Measurements from ENCODE around the gene SNAP47. TPM values are rescaled to one million over a fixed set of nuclear protein-coding genes. Genes with fewer than 3 reads are reported as not detected.

Gene SNAP47
- total RNA-seq, 1 donor from 2014 or later, result 52.8 TPM

- no peak for TF ChIP-seq EZH2phosphoT487 (IDR thresholded peaks at IDR 0.05)
- TF ChIP-seq CTCF (IDR thresholded peaks at IDR 0.05), result no peak
- no peak for TF ChIP-seq EZH2 (IDR thresholded peaks at IDR 0.05)
- no peaks in the 10 kb centered on the region for H3K9me3 ChIP-seq (ENCODE audit: low read depth)
- H3K4me1 ChIP-seq, result no peaks in the 10 kb centered on the region
- no peaks in the 10 kb centered on the region for H3K36me3 ChIP-seq
- peaks cover 24% of the 10 kb centered on the region for H3K4me1 Mint-ChIP-seq
- H4K20me1 ChIP-seq (ENCODE audit: low read depth), result peaks cover 6% of the 10 kb centered on the region
- no peak overlapping the region for H3K4me3 ChIP-seq
- no peak overlapping the region for H3K4me3 Mint-ChIP-seq
- no peak overlapping the region for H2AFZ ChIP-seq (replicated peaks)
- no peak overlapping the region for H3K4me2 ChIP-seq
- H3K27ac ChIP-seq, result no peak overlapping the region
- DNase-seq (ENCODE audit: low spot score), result no peak
- H3K27ac Mint-ChIP-seq, result no peak overlapping the region
- peaks cover 8% of the 10 kb centered on the region for H3K36me3 Mint-ChIP-seq
- H3K9ac ChIP-seq, result no peak overlapping the region
- H3F3A ChIP-seq (ENCODE audit: low read depth), result no peaks in the 10 kb centered on the region
- no peaks in the 10 kb centered on the region for H3K27me3 Mint-ChIP-seq (ENCODE audit: insufficient read depth, low read depth)
- no peaks in the 10 kb centered on the region for H3K27me3 ChIP-seq
- H3K79me2 ChIP-seq (ENCODE audit: low read depth), result no peaks in the 10 kb centered on the region
- no peaks in the 10 kb centered on the region for H3K9me3 Mint-ChIP-seq
These were observed 42.4 kb downstream of the SNAP47 start for GRCh38 chr1:227777646-227778045.

- no peak overlapping the region for H2AFZ ChIP-seq (replicated peaks)
- H3K9me3 ChIP-seq (ENCODE audit: low read depth), result no peaks in the 10 kb centered on the region
- H3K4me3 ChIP-seq, result no peak overlapping the region
- no peak overlapping the region for H3K27ac ChIP-seq
- H3K27me3 ChIP-seq, result no peaks in the 10 kb centered on the region
- H3K9me3 Mint-ChIP-seq, result no peaks in the 10 kb centered on the region
- H3K9ac ChIP-seq, result no peak overlapping the region
- peaks cover 10% of the 10 kb centered on the region for H3K36me3 Mint-ChIP-seq
- H3K4me1 Mint-ChIP-seq, result peaks cover 24% of the 10 kb centered on the region
- TF ChIP-seq EZH2 (IDR thresholded peaks at IDR 0.05) (no peak), EZH2phosphoT487 (IDR thresholded peaks at IDR 0.05) (no peak), CTCF (IDR thresholded peaks at IDR 0.05) (no peak)
- H4K20me1 ChIP-seq (ENCODE audit: low read depth), result peaks cover 6% of the 10 kb centered on the region
- H3K27me3 Mint-ChIP-seq (ENCODE audit: insufficient read depth, low read depth), result no peaks in the 10 kb centered on the region
- no peaks in the 10 kb centered on the region for H3K79me2 ChIP-seq (ENCODE audit: low read depth)
- no peak for DNase-seq (ENCODE audit: low spot score)
- no peak overlapping the region for H3K4me2 ChIP-seq
- no peaks in the 10 kb centered on the region for H3K4me1 ChIP-seq
- no peaks in the 10 kb centered on the region for H3K36me3 ChIP-seq
- no peak overlapping the region for H3K4me3 Mint-ChIP-seq
- H3F3A ChIP-seq (ENCODE audit: low read depth), result no peaks in the 10 kb centered on the region
- no peak overlapping the region for H3K27ac Mint-ChIP-seq
These were observed 43.2 kb downstream of the SNAP47 start for GRCh38 chr1:227778401-227778947.

- Mint-ChIP-seq H3K36me3 (peaks cover 10% of the 10 kb centered on the region), H3K9me3 (no peaks in the 10 kb centered on the region), H3K4me3 (no peak overlapping the region), H3K4me1 (peaks cover 24% of the 10 kb centered on the region), H3K27me3 (ENCODE audit: insufficient read depth, low read depth) (no peaks in the 10 kb centered on the region), H3K27ac (no peak overlapping the region)
- Histone ChIP-seq H3K4me1 (no peaks in the 10 kb centered on the region), H3K4me2 (no peak overlapping the region), H3K4me3 (no peak overlapping the region), H4K20me1 (ENCODE audit: low read depth) (peaks cover 6% of the 10 kb centered on the region), H3K27ac (no peak overlapping the region), H3F3A (ENCODE audit: low read depth) (no peaks in the 10 kb centered on the region), H3K27me3 (no peaks in the 10 kb centered on the region), H3K9ac (no peak overlapping the region), H3K36me3 (no peaks in the 10 kb centered on the region), H3K79me2 (ENCODE audit: low read depth) (no peaks in the 10 kb centered on the region), H2AFZ (replicated peaks) (no peak overlapping the region), H3K9me3 (ENCODE audit: low read depth) (no peaks in the 10 kb centered on the region)
- no peak for DNase-seq (ENCODE audit: low spot score)
- TF ChIP-seq EZH2phosphoT487 (IDR thresholded peaks at IDR 0.05) (no peak), CTCF (IDR thresholded peaks at IDR 0.05) (no peak), EZH2 (IDR thresholded peaks at IDR 0.05) (no peak)
These were observed 43.8 kb downstream of the SNAP47 start for GRCh38 chr1:227779021-227779441.
